DMS114 treated with DMSO at 0.1 percent for 48 hours (cell line): ENCODE measurements around the gene TOX3.

Experiments
- DNase-seq: peaks from one replicate; lab custom pipeline; 2025; ENCODE audit not compliant: unreplicated experiment; lab: John Stamatoyannopoulos, UW

Gene TOX3

GRCh38 chr16:52405441-52405840, 141.5 kb downstream of the TOX3 start:
- no peak for DNase-seq

- DNase-seq: no peak
These were observed 142.4 kb downstream of the TOX3 start for GRCh38 chr16:52404546-52404945.

- DNase-seq: no peak
These were observed 147.8 kb downstream of the TOX3 start for GRCh38 chr16:52399116-52399515.

DNA sequence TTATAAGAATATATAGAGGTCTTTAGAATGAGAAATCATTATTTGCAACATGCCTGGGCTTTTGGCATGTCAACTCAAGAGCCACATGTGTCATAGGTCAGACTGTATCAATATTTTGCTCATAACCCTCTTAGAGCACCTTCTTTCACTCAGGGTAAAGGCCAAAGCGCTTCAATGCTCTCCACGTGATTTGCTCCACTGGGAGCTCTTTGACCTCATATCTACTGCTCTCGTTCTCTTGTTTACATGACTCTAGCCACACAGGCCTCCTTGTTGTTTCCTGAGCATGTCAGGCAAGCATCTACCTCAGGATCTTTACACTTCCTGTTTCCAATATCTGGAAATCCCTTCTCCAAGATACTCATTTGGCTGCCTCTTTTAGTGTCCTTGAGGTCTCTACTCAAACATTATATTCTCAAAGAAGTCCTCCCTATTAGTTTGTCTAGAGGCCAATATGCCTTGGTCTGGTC, 148.4 kb downstream of the TOX3 start:
- DNase-seq: no peak

DNA sequence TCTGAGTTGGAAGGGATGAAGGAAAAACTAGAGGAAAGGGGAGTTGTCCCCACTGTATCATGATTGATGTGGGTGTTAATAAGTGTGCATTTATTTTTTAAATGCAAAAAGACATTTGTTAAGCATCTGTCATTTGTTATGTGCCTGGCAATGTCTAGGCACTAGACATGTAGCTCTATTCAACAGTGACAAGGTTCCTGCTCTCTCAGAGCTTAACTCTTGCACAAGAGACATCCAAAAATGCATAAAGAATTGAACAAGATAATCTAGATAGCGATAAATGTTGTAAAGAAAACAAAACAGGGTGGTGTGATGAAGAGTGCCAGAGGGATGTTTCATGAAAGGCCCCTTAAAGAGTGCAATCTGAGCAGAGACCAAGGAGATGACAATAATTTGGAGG, 148.9 kb downstream of the TOX3 start:
- DNase-seq: no peak

GRCh38 chr16:52393448-52393847, 153.5 kb downstream of the TOX3 start:
- no peak for DNase-seq

DNA sequence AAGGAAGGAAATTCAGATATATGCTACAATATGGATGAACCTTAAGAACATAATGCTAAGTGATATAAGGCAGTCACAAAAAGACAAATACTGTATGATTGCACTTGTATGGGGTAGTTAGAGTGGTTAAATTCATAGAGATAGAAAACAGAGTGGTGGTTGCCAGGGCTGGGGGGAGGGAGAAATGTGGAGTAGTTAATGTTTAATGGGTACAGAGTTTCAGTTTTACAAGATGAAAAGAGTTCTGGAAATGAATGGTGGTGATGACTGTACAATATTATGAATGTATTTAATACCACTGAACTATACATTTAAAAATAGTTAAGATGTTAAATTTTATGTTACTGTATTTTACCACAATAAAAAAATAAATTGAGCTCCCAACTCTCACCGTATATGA, 157.9 kb downstream of the TOX3 start:
- DNase-seq: no peak
